Left ventricle myocardium inferior (tissue), 1 donor: ENCODE results near the gene EHBP1L1. TPM values are rescaled to one million over a fixed set of nuclear protein-coding genes. Genes with fewer than 3 reads are reported as not detected.
A peak's percentile ranks its signal among the peaks of the same experiment; 100 is the strongest.

Source experiments
- DNase-seq: peaks from one replicate; pipeline ENCODE4 v3.0.0-alpha.2; 2020
- H3K27ac ChIP-seq: fragments of 200-600 bp; replicated peaks from 2 replicates; pipeline ENCODE4 v1.8.0; 2021
- H3K27me3 ChIP-seq: fragments of 200-600 bp; 2 replicates; pipeline ENCODE4 v1.8.0; 2021; ENCODE audit warnings: low read depth
- H3K36me3 ChIP-seq: fragments of 200-600 bp; 2 replicates; pipeline ENCODE4 v1.8.0; 2021
- H3K4me1 ChIP-seq: fragments of 200-600 bp; 2 replicates; pipeline ENCODE4 v1.8.0; 2021
- H3K4me3 ChIP-seq: fragments of 200-600 bp; 2 replicates; pipeline ENCODE4 v1.8.0; 2021; ENCODE audit warnings: mild to moderate bottlenecking, moderate library complexity
- H3K9me3 ChIP-seq: fragments of 200-600 bp; replicated peaks from 2 replicates; pipeline ENCODE4 v1.8.0; 2021
- CTCF ChIP-seq: fragments of 200-600 bp; IDR thresholded peaks from 2 replicates; pipeline ENCODE4 v1.8.0; 2021; ENCODE audit warnings: antibody characterized with exemption, mild to moderate bottlenecking, borderline replicate concordance
- intact Hi-C: fragments of 100-400 bp; cut with micrococcal nuclease; formaldehyde crosslinking; loops from one replicate; pipeline ENCODE4 v1.11.0; 2022
- total RNA-seq: library from RNA; stranded (reverse); fragmentation: NEBNext Ultra II Directional; extraction: Animal tissue kit (Norgen Biotek cat#: 25700); gene quantifications from one replicate; pipeline ENCODE4 v1.2.1, GENCODE V29; 2021
- donor health status: DM: no; HTN: yes; CAD: no; lungs with severe emphysema.

EHBP1L1 gene
- total RNA-seq, 1 donor from 2014 or later = 69.5 TPM

GRCh38 chr11:65569164-65569972 is 6.5 kb upstream of the EHBP1L1 start:
- no peak for TF ChIP-seq CTCF
- intact Hi-C loops = no loop called here
- H3K4me3 ChIP-seq = peak overlapping the region; percentile 86
- H3K9me3 ChIP-seq = no peaks in the 10 kb centered on the region
- DNase-seq = no peak
- peaks cover 63% of the 10 kb centered on the region for H3K4me1 ChIP-seq
- peaks cover 11% of the 10 kb centered on the region for H3K36me3 ChIP-seq
- no peaks in the 10 kb centered on the region for H3K27me3 ChIP-seq
- peak overlapping the region; percentile 99 for H3K27ac ChIP-seq

- peaks cover 11% of the 10 kb centered on the region for H3K36me3 ChIP-seq
- H3K27me3 ChIP-seq = no peaks in the 10 kb centered on the region
- peak; percentile 98 for DNase-seq
- peaks cover 72% of the 10 kb centered on the region for H3K4me1 ChIP-seq
- peak; percentile 60 for TF ChIP-seq CTCF
- peak within 1 kb of the TSS; percentile 99 for H3K27ac ChIP-seq
- H3K9me3 ChIP-seq = no peaks in the 10 kb centered on the region
- peak within 1 kb of the TSS; percentile 86 for H3K4me3 ChIP-seq
- intact Hi-C loops = no loop called here
Observed at GRCh38 chr11:65569973-65570918, 5.6 kb upstream of the EHBP1L1 start, which contains the start of gene ZNRD2. TSS of gene ZNRD2 (plus strand) at chr11:65570477. CDS start at chr11:65570492, 15 bp downstream.

GRCh38 chr11:65571420-65571819 is 4.4 kb upstream of the EHBP1L1 start:
- Histone ChIP-seq H3K9me3 (no peaks in the 10 kb centered on the region), H3K36me3 (peaks cover 11% of the 10 kb centered on the region), H3K4me1 (peaks cover 81% of the 10 kb centered on the region), H3K4me3 (peak overlapping the region; percentile 86), H3K27me3 (no peaks in the 10 kb centered on the region), H3K27ac (peak overlapping the region; percentile 97)
- DNase-seq = no peak
- intact Hi-C loops = no loop called here
- TF ChIP-seq CTCF = no peak

- no peaks in the 10 kb centered on the region for H3K27me3 ChIP-seq
- no peak for DNase-seq
- H3K4me1 ChIP-seq = peaks cover 86% of the 10 kb centered on the region
- TF ChIP-seq CTCF = peak; percentile 23
- H3K27ac ChIP-seq = peak overlapping the region; percentile 97
- H3K9me3 ChIP-seq = no peaks in the 10 kb centered on the region
- H3K4me3 ChIP-seq = peak overlapping the region; percentile 86
- H3K36me3 ChIP-seq = peaks cover 11% of the 10 kb centered on the region
- intact Hi-C loops = no loop called here
Observed at GRCh38 chr11:65571940-65572339, 3.9 kb upstream of the EHBP1L1 start.

- Histone ChIP-seq H3K36me3 (peaks cover 11% of the 10 kb centered on the region), H3K27me3 (no peaks in the 10 kb centered on the region), H3K9me3 (no peaks in the 10 kb centered on the region), H3K4me3 (peak within 1 kb of the TSS; percentile 86), H3K4me1 (peaks cover 91% of the 10 kb centered on the region), H3K27ac (peak within 1 kb of the TSS; percentile 97)
- peak; percentile 95 for DNase-seq
- TF ChIP-seq CTCF = no peak
- intact Hi-C loops = no loop called here
Observed at GRCh38 chr11:65572356-65573051, 3.3 kb upstream of the EHBP1L1 start, which contains the start of gene FAM89B. TSS of gene FAM89B (plus strand) at chr11:65572538. CDS start at chr11:65572670, 132 bp downstream.
